AG08396 (cell line): ENCODE measurements around the gene TMEM11.

Experiments
- DNase-seq: peaks from one replicate; pipeline ENCODE4 v3.0.0; 2012; ENCODE audit warnings: low spot score, mixed read lengths

TMEM11 gene

GRCh38 chr17:21161498-21162393 is 52.2 kb downstream of the TMEM11 start:
- peak; percentile 29 for DNase-seq

- no peak for DNase-seq
Measured at GRCh38 chr17:21160401-21160800, 53.6 kb downstream of the TMEM11 start.

DNA sequence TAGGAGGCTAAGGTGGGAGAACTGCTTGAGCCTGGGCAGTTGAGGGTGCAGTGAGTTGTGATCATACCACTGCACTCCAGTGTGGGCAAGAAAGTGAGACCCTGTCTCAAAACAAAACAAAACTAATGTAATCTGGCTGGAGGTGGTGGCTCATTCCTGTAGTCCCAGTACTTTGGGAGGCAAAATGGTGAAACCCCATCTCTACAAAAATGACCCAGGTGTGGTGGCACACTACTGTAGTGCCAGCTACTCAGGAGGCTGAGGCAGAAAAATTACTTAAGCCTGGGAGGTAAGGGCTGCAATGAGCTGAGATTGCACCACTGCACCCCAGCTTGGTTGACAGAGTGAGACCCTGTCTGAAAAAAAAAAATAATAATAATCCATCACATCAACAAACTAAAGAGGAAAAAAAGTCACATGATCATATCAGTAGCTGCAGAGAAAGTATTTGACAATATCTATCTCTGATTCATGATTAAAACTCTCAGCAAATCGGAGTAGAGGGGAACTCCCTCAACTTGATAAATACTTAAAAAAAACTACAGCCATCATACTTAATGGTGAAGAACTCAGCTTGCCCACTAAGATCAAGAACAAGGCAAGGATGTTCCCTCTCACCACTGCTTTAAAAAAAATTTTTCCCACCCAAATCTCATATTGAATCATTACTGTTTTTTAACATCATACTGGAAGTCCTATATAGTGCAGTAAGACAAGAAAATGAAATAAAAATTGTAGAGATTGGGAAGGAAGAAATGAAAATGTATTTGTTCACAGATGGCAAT is 56.2 kb downstream of the TMEM11 start:
- no peak for DNase-seq

DNA sequence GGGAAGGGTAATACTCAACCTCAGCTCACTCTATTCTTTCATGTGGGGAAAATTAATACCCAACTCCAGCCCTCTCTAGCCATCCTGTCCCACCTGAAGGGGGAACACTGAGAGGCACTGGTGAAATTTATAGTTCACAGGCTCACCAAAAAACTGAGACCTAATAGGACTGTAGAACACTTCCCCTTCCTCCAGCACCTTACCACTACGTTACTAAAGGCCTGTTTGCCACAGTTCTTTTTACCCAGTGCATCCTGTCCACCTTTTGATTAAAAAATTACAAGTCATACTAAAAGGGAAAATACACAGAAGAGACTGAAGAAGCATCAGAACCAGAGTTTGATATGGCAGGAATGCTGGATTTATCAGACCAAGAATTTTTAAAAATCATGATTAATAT is 61.2 kb downstream of the TMEM11 start:
- no peak for DNase-seq

DNA sequence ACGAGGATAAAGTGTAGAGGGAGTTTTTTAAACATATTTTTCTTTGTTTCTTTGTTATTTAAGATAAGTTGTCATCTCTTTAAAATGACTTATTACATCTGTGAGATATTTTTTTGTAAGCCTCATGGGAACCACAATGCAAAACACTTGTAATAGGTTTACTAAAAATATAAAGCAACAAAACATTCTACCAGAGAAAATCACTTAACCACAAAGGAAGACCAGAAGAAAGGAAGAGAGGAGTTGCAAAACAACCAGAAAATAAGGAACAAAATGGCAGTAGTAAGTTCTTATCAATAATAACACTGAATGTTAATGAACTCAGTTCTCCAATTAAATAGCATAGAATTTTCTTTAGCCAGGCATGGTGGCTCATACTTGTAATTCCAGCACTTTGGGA is 64.3 kb downstream of the TMEM11 start:
- no peak for DNase-seq
